ENCODE results near the gene PHAX.

The PHAX gene

GRCh38 chr5:126673477-126673876 lies 72.7 kb downstream of the PHAX start:
- in situ Hi-C loops (cut with MboI; ENCODE audit: low pct_unique_long_range_greater_than_20kb, low sequenced_read_pairs, unreplicated experiment), result loop anchor here (25.0 kb wide), 3 partner anchors 364 to 839 kb away; partner anchors contain the start of genes MARCHF3 and PRRC1

DNA sequence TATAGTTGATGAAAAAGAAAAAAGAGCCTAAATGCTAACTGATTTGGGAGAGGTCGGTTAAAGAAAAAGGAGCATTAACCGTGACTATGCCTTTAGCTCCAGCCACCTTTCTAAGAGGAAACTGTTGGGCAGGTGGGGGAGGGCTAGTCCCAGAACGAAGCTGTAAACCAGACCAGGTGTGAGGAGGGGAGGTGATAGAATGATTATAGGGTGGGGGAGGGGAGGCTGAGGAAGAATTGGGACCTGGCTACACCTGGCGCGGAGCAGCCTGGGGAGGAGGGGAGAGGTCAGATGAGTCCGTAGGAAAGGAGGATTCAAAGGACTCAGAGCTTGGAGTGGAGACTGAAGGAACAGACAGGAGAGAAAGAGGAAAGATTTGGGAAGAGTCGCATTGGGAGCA lies 73.4 kb downstream of the PHAX start:
- in situ Hi-C loops (cut with MboI; ENCODE audit: low pct_unique_long_range_greater_than_20kb, low sequenced_read_pairs, unreplicated experiment), result loop anchor here (25.0 kb wide), 3 partner anchors 363 to 838 kb away; partner anchors contain the start of genes MARCHF3 and PRRC1

More at GRCh38 chr5:126673477-126673876, 72.7 kb downstream of the PHAX start:
- TF ChIP-seq, protein P1, sequence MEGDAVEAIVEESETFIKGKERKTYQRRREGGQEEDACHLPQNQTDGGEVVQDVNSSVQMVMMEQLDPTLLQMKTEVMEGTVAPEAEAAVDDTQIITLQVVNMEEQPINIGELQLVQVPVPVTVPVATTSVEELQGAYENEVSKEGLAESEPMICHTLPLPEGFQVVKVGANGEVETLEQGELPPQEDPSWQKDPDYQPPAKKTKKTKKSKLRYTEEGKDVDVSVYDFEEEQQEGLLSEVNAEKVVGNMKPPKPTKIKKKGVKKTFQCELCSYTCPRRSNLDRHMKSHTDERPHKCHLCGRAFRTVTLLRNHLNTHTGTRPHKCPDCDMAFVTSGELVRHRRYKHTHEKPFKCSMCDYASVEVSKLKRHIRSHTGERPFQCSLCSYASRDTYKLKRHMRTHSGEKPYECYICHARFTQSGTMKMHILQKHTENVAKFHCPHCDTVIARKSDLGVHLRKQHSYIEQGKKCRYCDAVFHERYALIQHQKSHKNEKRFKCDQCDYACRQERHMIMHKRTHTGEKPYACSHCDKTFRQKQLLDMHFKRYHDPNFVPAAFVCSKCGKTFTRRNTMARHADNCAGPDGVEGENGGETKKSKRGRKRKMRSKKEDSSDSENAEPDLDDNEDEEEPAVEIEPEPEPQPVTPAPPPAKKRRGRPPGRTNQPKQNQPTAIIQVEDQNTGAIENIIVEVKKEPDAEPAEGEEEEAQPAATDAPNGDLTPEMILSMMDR (IDR thresholded peaks at IDR 0.05; ENCODE audit: extremely low read depth, insufficient read depth, missing control alignments), result no peak
- no peak for DNase-seq (ENCODE audit: low spot score)

DNA sequence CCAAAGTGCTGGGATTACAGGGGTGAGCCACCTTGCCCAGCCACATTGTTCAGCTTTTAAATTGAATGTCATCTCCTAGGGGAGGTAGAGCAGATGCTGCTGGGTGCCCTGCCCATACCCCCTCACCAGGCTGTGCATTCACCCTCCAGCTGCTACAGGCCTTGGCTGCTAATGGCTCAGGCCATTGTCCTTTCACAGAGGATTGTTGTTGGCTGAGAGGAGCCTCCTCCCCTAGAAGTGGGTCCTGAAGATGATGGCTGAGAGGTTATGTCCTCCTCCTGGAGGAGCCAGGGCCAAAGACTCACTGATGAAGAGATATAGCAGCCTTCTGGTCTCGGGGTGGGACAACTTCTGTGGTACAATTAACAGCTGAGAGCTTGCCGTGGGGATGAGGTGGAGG lies 74.6 kb downstream of the PHAX start:
- in situ Hi-C loops (cut with MboI; ENCODE audit: low pct_unique_long_range_greater_than_20kb, low sequenced_read_pairs, unreplicated experiment), result loop anchor here (5.0 kb wide), 1 partner anchor 102 kb away; the partner anchor contains the start of gene LMNB1
- no peak for DNase-seq (ENCODE audit: low spot score)

More for the DNA sequence above, 73.4 kb downstream of the PHAX start:
- TF ChIP-seq, protein P1 (IDR thresholded peaks at IDR 0.05; ENCODE audit: extremely low read depth, insufficient read depth, missing control alignments), result no peak
- no peak for DNase-seq (ENCODE audit: low spot score)

DNA sequence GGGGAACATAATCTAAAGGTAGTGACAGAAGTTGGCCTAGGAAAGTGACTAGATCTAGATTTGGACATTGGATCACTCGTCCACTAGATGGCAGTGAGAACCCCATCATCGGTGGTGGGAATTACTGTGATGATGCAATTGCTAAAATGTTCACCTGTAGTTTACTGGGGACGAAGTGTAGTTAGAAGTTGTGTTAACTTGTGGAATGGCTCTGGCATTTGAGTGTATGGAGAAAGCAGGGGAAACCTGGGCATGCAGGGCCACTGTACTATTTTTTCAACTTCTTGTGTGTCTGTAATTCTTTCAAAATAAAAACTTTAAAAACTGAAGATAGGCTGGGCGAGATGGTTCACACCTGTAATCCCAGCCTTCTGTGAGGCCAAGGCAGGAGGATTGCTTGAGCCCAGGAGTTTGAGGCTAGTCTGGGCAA lies 75.5 kb downstream of the PHAX start:
- in situ Hi-C loops (cut with MboI; ENCODE audit: low pct_unique_long_range_greater_than_20kb, low sequenced_read_pairs, unreplicated experiment), result loop anchor here (5.0 kb wide), 1 partner anchor 101 kb away; the partner anchor contains the start of gene LMNB1
- TF ChIP-seq, protein P1 (IDR thresholded peaks at IDR 0.05; ENCODE audit: extremely low read depth, insufficient read depth, missing control alignments), result peak; percentile 67
- DNase-seq (ENCODE audit: low spot score), result peak; percentile 84

More for the DNA sequence above, 74.6 kb downstream of the PHAX start:
- TF ChIP-seq, protein P1 (IDR thresholded peaks at IDR 0.05; ENCODE audit: extremely low read depth, insufficient read depth, missing control alignments), result no peak
